A549 (cell line): ENCODE measurements around the gene HSD17B7.
"Not testable (repeated sequence)": the region's sequence is repeated elsewhere in the genome, so short reads cannot be mapped to it uniquely, and the experiment has no call there.

ENCODE experiments used
- RFX5 ChIP-seq: fragments of 450-650 bp; IDR thresholded peaks from 2 replicates; pipeline ENCODE4 v1.7.1; 2014; ENCODE audit warnings: antibody characterized with exemption, mild to moderate bottlenecking, moderate library complexity
- TF ChIP-seq, protein P1 (sequence below): fragments of >200 bp; sonication (Bioruptor Twin); formaldehyde crosslinking; IDR thresholded peaks from 3 replicates; pipeline ENCODE4 v1.5.1; 2016

DNA sequence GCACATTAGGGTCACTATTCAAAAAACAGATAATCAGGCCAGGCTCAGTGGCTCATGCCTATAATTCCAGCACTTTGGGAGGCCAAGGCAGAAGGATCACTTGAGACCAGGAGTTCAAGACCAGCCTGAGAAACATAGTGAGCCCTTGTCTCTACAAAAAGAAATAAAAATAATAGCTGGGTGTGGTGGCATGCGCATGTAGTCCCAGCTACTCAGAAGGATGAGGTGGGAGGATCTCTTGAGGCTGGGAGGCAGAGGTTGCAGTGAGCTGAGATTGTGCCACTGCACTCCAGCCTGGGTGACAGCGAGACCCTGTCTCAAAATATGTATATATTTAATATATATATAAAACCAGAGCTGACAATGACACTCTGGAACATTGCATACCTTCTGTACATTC, 21.9 kb downstream of the HSD17B7 start:
- TF ChIP-seq, protein P1, sequence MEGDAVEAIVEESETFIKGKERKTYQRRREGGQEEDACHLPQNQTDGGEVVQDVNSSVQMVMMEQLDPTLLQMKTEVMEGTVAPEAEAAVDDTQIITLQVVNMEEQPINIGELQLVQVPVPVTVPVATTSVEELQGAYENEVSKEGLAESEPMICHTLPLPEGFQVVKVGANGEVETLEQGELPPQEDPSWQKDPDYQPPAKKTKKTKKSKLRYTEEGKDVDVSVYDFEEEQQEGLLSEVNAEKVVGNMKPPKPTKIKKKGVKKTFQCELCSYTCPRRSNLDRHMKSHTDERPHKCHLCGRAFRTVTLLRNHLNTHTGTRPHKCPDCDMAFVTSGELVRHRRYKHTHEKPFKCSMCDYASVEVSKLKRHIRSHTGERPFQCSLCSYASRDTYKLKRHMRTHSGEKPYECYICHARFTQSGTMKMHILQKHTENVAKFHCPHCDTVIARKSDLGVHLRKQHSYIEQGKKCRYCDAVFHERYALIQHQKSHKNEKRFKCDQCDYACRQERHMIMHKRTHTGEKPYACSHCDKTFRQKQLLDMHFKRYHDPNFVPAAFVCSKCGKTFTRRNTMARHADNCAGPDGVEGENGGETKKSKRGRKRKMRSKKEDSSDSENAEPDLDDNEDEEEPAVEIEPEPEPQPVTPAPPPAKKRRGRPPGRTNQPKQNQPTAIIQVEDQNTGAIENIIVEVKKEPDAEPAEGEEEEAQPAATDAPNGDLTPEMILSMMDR: not testable (repeated sequence)
- not testable (repeated sequence) for TF ChIP-seq RFX5
